ENCODE data around the gene SCAF1.

The SCAF1 gene

DNA sequence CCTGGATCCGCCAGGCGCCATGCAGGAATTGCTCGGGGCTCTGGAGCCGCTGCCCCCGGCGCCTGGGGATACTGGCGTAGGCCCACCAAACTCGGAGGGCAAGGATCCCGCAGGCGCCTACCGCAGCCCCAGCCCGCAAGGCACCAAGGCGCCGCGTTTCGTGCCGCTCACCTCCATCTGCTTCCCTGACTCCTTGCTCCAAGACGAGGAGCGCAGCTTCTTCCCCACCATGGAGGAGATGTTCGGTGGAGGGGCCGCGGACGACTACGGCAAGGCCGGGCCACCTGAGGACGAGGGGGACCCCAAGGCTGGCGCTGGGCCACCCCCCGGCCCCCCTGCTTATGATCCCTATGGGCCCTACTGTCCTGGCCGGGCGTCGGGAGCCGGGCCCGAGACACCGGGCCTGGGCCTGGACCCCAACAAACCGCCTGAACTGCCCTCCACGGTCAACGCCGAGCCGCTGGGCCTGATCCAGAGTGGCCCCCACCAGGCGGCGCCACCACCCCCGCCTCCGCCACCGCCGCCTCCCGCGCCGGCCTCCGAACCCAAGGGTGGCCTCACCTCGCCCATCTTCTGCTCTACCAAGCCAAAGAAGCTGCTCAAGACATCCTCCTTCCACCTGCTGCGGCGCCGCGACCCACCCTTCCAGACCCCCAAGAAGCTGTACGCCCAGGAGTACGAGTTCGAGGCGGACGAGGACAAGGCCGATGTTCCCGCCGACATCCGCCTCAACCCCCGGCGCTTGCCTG, 44.9 kb upstream of the SCAF1 start:
- Histone ChIP-seq H3K4me1 (ENCODE audit: insufficient read depth, low read length) (peaks cover 5% of the 10 kb centered on the region; the same call in 1 of the 2 replicates), H3K9ac (ENCODE audit: low read depth, low read length) (no peak overlapping the region), H3K9me3 (ENCODE audit: insufficient read depth, low read depth, low read length) (no peaks in the 10 kb centered on the region), H3K27ac (ENCODE audit: low read depth, low read length) (no peak overlapping the region), H3K4me3 (ENCODE audit: low read length) (no peak overlapping the region), H3K27me3 (ENCODE audit: insufficient read depth, low read length) (no peaks in the 10 kb centered on the region), H3K36me3 (ENCODE audit: insufficient read depth, low read length) (peaks cover 71% of the 10 kb centered on the region)
- 96% methylated on average over 65 of the region's 65 CpGs for WGBS

DNA sequence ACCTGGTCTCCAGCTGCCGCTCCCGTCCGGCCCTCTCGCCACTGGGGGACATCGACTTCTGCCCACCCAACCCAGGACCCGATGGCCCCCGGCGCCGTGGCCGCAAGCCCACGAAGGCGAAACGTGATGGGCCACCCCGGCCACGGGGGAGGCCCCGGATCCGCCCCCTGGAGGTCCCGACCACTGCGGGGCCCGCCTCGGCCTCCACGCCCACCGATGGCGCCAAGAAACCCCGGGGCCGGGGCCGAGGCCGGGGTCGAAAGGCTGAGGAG, 44.4 kb upstream of the SCAF1 start:
- no peak overlapping the region for H3K4me3 ChIP-seq (ENCODE audit: low read length)
- no peaks in the 10 kb centered on the region for H3K27me3 ChIP-seq (ENCODE audit: insufficient read depth, low read length)
- no peak overlapping the region for H3K27ac ChIP-seq (ENCODE audit: low read depth, low read length)
- 96% methylated on average over 29 of the region's 29 CpGs for WGBS
- peaks cover 76% of the 10 kb centered on the region for H3K36me3 ChIP-seq (ENCODE audit: insufficient read depth, low read length)
- H3K9me3 ChIP-seq (ENCODE audit: insufficient read depth, low read depth, low read length) = no peaks in the 10 kb centered on the region
- no peak overlapping the region for H3K9ac ChIP-seq (ENCODE audit: low read depth, low read length)
- peaks cover 5% of the 10 kb centered on the region; the same call in 1 of the 2 replicates for H3K4me1 ChIP-seq (ENCODE audit: insufficient read depth, low read length)

DNA sequence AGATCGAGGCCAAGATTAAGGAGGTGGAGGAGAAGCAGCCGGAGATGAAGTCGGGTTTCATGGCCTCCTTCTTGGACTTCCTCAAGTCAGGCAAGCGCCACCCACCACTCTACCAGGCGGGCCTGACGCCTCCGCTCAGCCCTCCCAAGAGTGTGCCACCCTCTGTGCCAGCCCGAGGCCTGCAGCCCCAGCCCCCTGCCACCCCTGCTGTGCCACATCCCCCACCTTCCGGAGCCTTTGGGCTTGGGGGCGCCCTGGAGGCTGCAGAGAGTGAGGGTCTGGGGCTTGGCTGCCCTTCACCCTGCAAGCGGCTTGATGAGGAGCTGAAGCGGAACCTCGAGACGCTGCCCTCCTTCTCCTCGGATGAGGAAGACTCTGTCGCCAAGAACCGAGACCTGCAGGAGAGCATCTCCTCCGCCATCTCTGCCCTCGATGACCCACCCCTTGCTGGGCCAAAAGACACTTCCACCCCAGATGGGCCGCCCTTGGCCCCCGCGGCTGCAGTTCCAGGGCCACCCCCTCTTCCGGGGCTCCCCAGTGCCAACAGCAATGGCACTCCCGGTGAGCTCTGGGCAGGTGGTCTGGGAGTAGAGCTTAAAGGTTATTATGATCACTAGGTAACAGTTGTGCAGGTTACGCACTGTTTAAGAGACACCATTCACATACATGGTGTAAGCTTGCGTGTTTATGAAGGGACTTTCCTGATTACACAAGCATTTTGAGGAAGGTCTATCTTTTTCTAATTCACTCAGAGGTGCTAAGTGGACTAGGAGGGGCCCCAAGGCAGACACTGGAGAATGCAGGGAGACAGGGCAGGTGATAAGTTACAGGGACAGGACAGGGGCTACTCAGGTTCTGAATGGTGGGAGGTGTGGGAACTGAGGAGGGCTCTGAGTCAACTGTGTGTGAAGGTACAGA, 42.4 kb upstream of the SCAF1 start:
- H3K27ac ChIP-seq (ENCODE audit: low read depth, low read length) = no peak overlapping the region
- H3K9me3 ChIP-seq (ENCODE audit: insufficient read depth, low read depth, low read length) = no peaks in the 10 kb centered on the region
- peaks cover 85% of the 10 kb centered on the region for H3K36me3 ChIP-seq (ENCODE audit: insufficient read depth, low read length)
- H3K4me3 ChIP-seq (ENCODE audit: low read length) = no peak overlapping the region
- no peak overlapping the region for H3K9ac ChIP-seq (ENCODE audit: low read depth, low read length)
- no peaks in the 10 kb centered on the region for H3K27me3 ChIP-seq (ENCODE audit: insufficient read depth, low read length)
- WGBS = 95% methylated on average over 26 of the region's 26 CpGs
- no peaks in the 10 kb centered on the region for H3K4me1 ChIP-seq (ENCODE audit: insufficient read depth, low read length)

GRCh38 chr19:49601482-49602038, 40.4 kb upstream of the SCAF1 start:
- H3K27me3 ChIP-seq (ENCODE audit: insufficient read depth, low read length) = no peaks in the 10 kb centered on the region

GRCh38 chr19:49602806-49603205, 39.2 kb upstream of the SCAF1 start:
- peaks cover 90% of the 10 kb centered on the region for H3K36me3 ChIP-seq (ENCODE audit: insufficient read depth, low read length)
- no peak overlapping the region for H3K4me3 ChIP-seq (ENCODE audit: low read length)
- H3K27me3 ChIP-seq (ENCODE audit: insufficient read depth, low read length) = no peaks in the 10 kb centered on the region
- no peak overlapping the region for H3K9ac ChIP-seq (ENCODE audit: low read depth, low read length)
- no peaks in the 10 kb centered on the region for H3K4me1 ChIP-seq (ENCODE audit: insufficient read depth, low read length)
- H3K9me3 ChIP-seq (ENCODE audit: insufficient read depth, low read depth, low read length) = no peaks in the 10 kb centered on the region
- 94% methylated on average over 2 of the region's 2 CpGs for WGBS
- H3K27ac ChIP-seq (ENCODE audit: low read depth, low read length) = no peak overlapping the region

More at GRCh38 chr19:49601482-49602038, 40.4 kb upstream of the SCAF1 start:
- Histone ChIP-seq H3K27ac (ENCODE audit: low read depth, low read length) (no peak overlapping the region), H3K9me3 (ENCODE audit: insufficient read depth, low read depth, low read length) (no peaks in the 10 kb centered on the region), H3K36me3 (ENCODE audit: insufficient read depth, low read length) (peaks cover 89% of the 10 kb centered on the region), H3K4me1 (ENCODE audit: insufficient read depth, low read length) (no peaks in the 10 kb centered on the region), H3K9ac (ENCODE audit: low read depth, low read length) (no peak overlapping the region), H3K4me3 (ENCODE audit: low read length) (no peak overlapping the region)
- 94% methylated on average over 38 of the region's 38 CpGs for WGBS

GRCh38 chr19:49605605-49606004, 36.4 kb upstream of the SCAF1 start:
- no peaks in the 10 kb centered on the region for H3K27me3 ChIP-seq (ENCODE audit: insufficient read depth, low read length)
- WGBS = 97% methylated on average over 7 of the region's 7 CpGs
- no peaks in the 10 kb centered on the region for H3K9me3 ChIP-seq (ENCODE audit: insufficient read depth, low read depth, low read length)
- no peak overlapping the region for H3K27ac ChIP-seq (ENCODE audit: low read depth, low read length)
- peaks cover 88% of the 10 kb centered on the region for H3K36me3 ChIP-seq (ENCODE audit: insufficient read depth, low read length)
- no peak overlapping the region for H3K4me3 ChIP-seq (ENCODE audit: low read length)
- no peak overlapping the region for H3K9ac ChIP-seq (ENCODE audit: low read depth, low read length)
- H3K4me1 ChIP-seq (ENCODE audit: insufficient read depth, low read length) = no peaks in the 10 kb centered on the region

DNA sequence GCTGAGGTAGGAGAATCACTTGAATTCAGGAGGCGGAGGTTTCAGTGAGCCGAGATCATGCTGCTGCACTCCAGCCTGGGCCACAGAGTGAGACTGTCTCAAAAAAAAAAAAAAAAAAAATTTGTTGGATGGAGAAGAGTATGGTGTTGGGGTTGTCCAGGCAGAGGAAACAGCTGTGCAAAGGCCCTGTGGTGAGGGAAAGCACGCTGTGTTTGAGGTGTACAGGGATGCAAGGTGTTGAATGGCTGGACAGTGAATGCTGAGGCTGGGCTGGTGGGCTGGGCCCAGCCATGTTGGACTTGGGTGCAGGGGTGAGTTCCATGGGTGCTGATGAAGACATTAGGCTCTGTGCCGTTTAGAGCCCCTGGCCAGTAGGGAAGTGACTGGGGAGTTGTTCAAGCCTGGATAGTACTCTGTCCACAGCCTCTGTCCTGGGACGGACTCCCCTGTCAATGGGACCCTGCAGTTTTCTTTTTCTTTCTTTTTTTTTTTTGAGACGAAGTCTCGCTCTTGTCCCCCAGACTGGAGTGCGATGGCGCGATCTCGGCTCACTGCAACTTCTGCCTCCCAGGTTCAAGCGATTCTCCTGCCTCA, 32.4 kb upstream of the SCAF1 start:
- no peak overlapping the region for H3K27ac ChIP-seq (ENCODE audit: low read depth, low read length)
- no peak overlapping the region for H3K9ac ChIP-seq (ENCODE audit: low read depth, low read length)
- peaks cover 79% of the 10 kb centered on the region for H3K36me3 ChIP-seq (ENCODE audit: insufficient read depth, low read length)
- no peaks in the 10 kb centered on the region for H3K4me1 ChIP-seq (ENCODE audit: insufficient read depth, low read length)
- H3K9me3 ChIP-seq (ENCODE audit: insufficient read depth, low read depth, low read length) = no peaks in the 10 kb centered on the region
- WGBS = 96% methylated on average over 12 of the region's 12 CpGs
- H3K27me3 ChIP-seq (ENCODE audit: insufficient read depth, low read length) = no peaks in the 10 kb centered on the region
- no peak overlapping the region for H3K4me3 ChIP-seq (ENCODE audit: low read length)

GRCh38 chr19:49613374-49613773, 28.6 kb upstream of the SCAF1 start:
- Histone ChIP-seq H3K27ac (ENCODE audit: low read depth, low read length) (no peak overlapping the region), H3K9ac (ENCODE audit: low read depth, low read length) (no peak overlapping the region), H3K36me3 (ENCODE audit: insufficient read depth, low read length) (peaks cover 83% of the 10 kb centered on the region), H3K9me3 (ENCODE audit: insufficient read depth, low read depth, low read length) (no peaks in the 10 kb centered on the region), H3K4me3 (ENCODE audit: low read length) (no peak overlapping the region), H3K27me3 (ENCODE audit: insufficient read depth, low read length) (no peaks in the 10 kb centered on the region), H3K4me1 (ENCODE audit: insufficient read depth, low read length) (no peaks in the 10 kb centered on the region)
- WGBS = 96% methylated on average over 4 of the region's 4 CpGs

DNA sequence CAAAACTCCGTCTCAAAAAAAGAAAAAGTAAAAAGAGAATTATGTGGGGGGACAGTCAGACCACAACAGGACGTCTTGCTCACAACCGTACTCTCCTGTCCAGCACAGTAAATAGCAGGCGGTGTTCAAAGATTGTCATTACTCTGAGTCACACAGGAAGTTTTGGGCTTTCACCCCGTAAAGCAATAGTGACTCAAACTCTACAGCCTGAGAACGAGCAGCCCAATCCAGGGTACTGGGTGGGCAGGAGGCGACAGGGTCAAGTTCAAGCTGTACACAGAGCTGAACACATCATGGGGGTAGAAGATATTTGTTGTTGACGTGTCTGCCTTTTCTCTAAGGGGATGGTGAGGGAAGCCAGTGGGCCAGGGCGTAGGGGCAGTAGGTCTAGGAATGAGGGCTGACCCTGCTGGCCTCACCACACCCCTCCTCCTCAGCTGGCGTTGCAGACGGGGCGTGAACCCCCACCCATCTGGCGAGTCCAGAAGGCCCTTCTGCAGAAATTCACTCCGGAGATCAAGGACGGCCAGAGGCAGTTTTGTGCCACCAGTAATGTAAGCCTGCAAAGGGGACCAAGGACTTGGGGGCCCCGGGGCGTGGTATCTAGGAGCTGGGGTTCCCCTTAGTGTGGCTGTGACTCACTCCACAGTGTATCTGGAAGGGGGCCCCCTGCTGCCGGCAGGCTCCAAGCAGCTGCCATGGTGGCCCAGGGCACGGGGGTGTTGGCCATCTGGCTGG, 27.7 kb upstream of the SCAF1 start:
- Histone ChIP-seq H3K27ac (ENCODE audit: low read depth, low read length) (no peak overlapping the region), H3K9ac (ENCODE audit: low read depth, low read length) (no peak overlapping the region), H3K27me3 (ENCODE audit: insufficient read depth, low read length) (no peaks in the 10 kb centered on the region), H3K4me1 (ENCODE audit: insufficient read depth, low read length) (no peaks in the 10 kb centered on the region), H3K9me3 (ENCODE audit: insufficient read depth, low read depth, low read length) (no peaks in the 10 kb centered on the region), H3K4me3 (ENCODE audit: low read length) (no peak overlapping the region), H3K36me3 (ENCODE audit: insufficient read depth, low read length) (peaks cover 82% of the 10 kb centered on the region)
- WGBS = 95% methylated on average over 19 of the region's 19 CpGs

GRCh38 chr19:49615861-49616260, 26.1 kb upstream of the SCAF1 start:
- Histone ChIP-seq H3K27ac (ENCODE audit: low read depth, low read length) (no peak overlapping the region), H3K27me3 (ENCODE audit: insufficient read depth, low read length) (no peaks in the 10 kb centered on the region), H3K9me3 (ENCODE audit: insufficient read depth, low read depth, low read length) (no peaks in the 10 kb centered on the region), H3K9ac (ENCODE audit: low read depth, low read length) (no peak overlapping the region), H3K4me3 (ENCODE audit: low read length) (no peak overlapping the region), H3K36me3 (ENCODE audit: insufficient read depth, low read length) (peaks cover 82% of the 10 kb centered on the region), H3K4me1 (ENCODE audit: insufficient read depth, low read length) (no peaks in the 10 kb centered on the region)
- 96% methylated on average over 23 of the region's 23 CpGs for WGBS

Data from HUES64 (cell line).